HG03159 (cell line): ENCODE measurements around the gene NOS3.
"Not testable (repeated sequence)": the region's sequence is repeated elsewhere in the genome, so short reads cannot be mapped to it uniquely, and the experiment has no call there.

Experiments used
- ATAC-seq: cut with Tn5 transposase; IDR thresholded peaks from one replicate; pipeline ENCODE4 v1.9.1; 2021; ENCODE audit warnings: mild to moderate bottlenecking, moderate library complexity; ENCODE audit not compliant: unreplicated experiment

Gene NOS3

DNA sequence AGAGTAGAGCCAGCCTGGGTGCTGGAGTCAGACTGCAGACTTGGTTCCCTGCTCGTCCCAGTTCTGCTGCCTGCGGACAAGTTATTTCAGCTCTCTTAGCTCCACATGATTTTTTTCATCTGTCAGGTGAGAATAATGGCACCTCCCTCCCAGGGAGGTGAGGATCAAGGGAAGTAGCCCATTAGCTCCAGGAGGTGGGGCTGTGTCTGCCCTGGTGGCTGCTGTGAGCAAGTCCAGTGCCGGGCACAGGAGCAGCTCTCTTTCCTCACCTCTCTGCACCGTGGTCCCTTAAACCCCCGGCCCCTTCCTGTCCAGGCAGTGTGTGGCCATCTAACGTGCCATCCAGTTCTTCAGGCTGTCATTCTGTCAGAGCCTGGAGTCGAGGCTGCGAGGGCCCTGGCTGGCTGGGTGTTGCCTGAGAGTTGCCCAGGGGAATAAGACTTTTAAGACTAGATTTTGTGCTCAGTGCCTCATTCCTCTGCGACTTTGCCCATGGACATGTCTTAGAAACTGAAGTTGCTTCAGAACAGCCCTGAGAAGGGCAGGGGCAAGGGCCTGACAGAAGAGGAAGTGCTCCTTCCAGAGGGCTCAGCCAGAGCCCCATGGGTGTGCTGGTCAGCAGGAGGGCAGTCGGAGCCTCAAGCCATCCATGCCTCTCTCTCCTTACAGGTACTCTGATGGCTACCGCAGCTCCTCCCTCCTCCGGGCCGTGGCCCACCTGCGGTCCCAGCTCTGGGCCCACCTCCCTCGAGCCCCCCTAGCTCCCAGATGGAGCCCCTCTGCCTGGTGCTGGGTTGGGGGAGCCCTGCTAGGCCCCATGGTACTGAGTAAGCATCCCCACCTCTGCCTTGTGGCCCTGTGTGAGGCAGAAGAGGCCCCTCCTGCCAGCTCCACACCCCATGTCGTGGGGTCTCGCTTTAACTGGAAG lies 42.4 kb downstream of the NOS3 start:
- ATAC-seq, result no peak

DNA sequence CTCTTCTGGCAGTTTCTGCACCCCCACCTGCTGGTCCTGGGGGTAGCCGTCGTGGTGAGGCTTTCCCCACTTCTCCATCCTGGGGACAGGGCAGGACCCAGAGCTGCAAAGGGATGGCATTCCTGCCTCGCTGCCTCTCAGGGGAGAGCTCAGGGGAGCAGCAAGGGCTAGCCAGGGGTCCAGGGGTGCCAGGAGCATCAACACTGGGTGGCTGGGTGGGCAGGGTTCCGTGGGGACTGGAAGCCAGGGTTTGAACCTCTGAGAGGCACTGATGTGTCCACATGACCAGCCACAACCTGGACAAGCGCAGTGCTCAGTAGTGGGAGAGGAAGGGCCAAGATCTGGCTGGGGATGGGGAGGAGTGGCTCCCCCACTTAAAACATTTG lies 43.0 kb downstream of the NOS3 start:
- no peak for ATAC-seq

DNA sequence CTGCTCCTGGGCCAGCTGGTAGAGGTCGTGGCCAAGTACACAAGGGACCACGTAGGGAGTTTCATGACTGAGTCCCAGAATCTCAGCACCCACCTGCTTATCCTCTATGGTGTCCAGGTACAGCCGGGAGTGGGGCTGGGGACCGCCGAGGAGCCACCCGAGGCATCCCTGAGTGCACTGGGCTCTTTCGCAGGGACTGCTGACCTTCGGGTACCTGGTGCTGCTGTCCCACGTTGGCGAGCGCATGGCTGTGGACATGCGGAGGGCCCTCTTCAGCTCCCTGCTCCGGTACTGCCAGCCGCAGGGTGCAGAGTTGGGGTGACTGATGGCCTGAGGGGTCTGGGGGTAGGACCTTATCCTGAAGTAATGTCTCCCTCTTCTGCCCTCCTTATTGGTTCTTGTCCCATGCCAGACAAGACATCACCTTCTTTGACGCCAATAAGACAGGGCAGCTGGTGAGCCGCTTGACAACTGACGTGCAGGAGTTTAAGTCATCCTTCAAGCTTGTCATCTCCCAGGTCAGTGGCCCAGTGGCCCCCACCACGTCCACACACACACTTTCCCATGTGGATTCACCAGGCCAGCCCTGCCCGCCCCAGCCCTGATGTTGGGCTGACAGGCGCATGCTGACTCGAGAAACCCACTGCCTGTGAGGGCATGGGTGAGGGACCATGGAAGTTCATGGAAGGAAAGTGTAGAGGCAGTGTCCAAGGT lies 43.7 kb downstream of the NOS3 start:
- ATAC-seq, result no peak

DNA sequence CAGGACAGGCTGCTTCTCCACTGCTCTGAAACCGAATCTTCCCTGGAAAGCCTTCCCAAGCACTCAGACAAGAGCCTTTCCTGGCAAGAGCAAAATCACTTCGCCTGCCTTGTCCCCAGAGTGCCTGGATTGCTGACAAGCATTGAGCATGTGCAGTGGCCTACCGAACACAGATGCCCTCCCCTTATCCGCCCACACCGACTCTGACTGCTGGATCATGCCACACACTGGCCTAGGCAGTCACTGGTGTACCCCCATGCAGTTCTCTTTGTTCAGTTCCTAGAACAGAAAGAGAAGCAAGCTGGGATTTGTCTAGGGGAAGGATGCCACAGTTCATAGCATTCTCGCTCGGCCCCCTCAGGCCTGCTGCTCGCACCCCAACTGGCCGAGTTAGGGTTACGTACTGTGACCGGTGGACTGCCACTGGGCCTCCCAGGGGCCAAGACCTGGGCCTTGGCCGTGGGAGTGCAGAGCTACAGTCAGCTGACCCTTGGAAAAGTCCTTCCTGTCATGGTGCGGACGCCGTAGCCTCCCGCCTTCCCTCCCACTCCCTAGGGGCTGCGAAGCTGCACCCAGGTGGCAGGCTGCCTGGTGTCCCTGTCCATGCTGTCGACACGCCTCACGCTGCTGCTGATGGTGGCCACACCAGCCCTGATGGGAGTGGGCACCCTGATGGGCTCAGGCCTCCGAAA lies 44.4 kb downstream of the NOS3 start:
- ATAC-seq, result no peak

DNA sequence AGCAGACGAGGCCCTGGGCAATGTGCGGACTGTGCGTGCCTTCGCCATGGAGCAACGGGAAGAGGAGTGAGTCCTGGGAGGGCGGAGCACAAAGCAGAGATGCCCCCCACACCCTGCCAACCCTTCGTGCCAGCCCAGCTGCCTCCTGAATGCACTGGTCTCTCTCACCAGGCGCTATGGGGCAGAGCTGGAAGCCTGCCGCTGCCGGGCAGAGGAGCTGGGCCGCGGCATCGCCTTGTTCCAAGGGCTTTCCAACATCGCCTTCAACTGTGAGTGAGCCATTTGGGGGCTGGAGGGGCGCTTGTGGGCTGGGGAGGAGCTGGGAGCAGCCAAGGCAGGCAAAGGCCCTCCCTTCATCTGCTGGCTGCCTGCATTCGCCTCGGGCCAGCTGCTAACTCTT lies 45.1 kb downstream of the NOS3 start:
- ATAC-seq, result no peak

DNA sequence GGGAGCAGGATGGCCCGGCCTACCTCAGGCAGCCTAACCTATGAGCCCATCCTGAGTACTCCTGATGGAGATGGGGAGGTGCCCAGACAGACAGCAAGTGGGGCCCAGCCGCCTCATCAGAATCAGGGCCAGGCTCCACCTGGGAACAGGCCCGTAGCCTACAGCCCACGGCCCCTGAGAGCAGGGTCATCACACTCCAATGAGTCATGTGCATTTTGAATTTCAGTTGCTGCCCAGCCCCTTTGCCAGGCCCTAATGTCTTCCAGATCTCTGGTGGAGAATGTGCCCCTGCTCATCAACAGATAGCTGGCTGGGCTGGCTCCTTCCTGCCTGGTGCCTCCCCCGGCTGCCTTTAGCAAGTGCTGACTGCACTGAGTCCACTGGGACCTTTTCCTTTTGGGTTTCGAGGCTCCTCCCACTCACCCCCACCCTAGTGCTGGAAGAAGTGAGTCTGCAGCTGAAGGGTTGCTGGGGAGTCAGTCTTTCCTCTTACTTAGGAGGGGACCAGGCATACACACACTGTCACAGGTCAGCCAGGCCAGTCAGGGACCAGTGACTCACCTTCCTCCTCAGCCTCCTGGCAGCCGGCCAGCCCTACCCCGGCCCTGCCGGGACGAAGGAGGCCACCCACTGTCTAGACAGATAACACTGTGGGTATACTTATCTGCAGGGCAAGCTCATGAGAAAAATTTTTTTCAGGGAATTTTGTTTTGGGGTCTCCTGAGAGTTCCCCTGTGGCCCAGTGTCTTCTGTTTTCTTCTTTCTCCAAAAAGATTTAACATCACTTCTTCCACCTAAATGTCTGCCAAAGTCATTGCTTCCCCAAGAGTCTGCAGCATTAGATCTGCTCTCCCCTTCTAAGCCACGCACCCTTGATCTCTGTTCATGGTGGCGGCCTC lies 48.4 kb downstream of the NOS3 start:
- ATAC-seq, result no peak

DNA sequence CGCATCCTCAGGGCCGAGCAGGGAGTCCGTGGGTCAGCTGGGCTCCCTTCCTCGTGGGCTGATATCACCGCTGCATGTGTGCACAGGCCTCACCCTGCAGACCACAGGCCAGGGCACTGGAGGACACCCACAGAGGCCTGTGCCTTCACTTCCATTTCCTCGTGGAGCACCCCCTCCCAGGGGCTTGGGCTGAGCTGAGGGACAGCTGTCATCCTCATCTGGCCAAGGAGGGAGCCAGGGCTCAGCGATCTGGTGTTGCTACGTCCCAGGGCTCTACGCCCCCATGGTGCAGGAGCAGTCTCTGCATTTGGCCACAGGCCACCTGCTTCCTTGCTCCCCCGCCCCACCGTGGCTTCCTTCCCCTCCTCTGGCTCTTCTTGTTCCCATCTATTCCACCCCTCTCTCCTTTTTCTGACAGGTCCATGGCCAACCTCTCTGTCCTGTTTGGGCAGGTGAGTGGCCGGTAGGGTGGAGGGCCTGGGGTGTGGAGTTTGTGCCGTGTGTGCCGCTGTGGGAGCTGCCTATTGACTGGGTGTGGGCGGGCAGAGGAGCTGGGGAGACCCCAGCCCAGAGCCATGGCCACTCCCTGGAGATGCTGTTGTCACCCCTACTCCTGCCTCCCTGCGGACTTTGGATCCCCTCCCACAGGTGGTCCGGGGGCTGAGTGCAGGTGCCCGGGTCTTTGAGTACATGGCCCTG lies 49.2 kb downstream of the NOS3 start:
- ATAC-seq, result no peak

DNA sequence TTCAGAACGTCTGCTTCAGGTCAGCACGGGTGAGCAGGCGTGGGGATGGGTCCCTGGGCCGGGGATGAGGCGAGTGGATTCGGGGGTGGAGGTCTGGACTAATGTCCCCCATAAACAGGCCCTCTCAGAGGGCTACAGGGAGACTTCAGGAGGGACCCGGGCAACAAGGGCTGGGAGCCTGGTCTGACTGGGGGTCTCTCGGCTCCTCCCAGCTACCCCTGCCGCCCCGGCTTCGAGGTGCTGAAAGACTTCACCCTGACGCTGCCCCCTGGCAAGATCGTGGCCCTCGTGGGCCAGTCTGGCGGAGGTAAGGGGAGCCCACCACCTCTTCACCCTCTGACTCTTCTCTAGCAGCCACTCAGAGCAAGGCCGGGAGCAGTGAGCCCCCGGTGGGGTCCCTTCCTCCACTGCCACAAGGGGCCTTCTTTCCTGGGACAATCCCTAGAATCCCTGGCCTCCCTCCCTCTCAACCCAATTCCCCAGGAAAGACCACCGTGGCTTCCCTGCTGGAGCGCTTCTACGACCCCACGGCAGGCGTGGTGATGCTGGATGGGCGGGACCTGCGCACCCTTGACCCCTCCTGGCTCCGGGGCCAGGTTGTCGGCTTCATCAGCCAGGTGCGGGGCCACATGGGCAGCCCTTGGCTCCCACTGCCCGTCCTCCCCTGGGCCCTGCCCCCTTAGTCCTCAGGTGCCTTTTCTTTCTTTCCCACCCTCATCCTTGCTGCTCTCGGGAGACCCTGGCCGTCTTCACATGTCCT lies 50.0 kb downstream of the NOS3 start:
- ATAC-seq, result no peak

DNA sequence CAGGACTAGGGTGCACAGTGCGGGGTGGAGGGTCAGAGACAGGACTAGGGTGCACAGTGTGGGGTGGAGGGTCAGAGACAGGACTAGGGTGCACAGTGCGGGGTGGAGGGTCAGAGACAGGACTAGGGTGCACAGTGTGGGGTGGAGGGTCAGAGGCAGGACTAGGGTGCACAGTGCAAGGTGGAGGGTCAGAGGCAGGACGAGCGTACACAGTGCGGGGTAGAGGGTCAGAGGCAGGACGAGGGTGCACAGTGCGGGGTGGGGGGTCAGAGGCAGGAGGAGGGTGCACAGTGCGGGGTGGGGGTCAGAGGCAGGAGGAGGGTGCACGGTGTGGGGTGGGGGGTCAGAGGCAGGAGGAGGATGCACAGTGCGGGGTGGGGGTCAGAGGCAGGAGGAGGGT lies 52.6 kb downstream of the NOS3 start:
- ATAC-seq, result not testable (repeated sequence)

DNA sequence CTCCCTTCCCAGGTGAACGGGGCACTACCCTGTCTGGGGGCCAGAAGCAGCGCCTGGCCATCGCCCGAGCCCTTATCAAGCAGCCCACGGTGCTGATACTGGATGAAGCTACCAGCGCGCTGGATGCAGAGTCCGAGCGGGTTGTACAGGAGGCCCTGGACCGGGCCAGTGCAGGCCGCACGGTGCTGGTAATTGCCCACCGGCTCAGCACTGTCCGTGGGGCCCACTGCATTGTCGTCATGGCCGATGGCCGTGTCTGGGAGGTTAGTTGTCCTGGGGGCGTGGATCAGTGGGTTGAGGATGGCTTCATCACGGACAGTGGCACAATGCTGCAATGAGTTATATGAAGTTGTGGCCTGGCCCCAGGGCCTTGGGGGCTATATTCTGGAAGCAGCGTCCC lies 53.1 kb downstream of the NOS3 start:
- ATAC-seq, result no peak

DNA sequence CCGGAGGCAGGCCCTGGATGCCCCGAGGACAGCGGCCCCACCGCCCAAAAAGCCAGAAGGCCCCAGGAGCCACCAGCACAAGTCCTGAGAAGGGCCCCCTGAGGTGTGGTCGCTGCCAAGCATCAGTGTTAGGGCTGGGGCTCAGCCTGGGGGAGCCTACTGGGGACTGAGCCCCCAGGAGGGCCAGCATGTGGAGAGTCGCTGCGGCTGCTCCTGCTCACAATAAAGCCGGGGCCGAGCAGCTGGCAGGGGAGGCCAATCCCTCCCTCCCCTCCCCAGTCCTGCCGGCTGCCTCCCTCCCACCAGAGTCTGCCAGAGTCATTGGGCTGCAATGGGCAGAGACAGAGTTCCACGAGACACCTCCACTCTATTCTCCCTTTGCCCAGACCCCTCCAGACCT lies 54.4 kb downstream of the NOS3 start:
- ATAC-seq, result no peak

DNA sequence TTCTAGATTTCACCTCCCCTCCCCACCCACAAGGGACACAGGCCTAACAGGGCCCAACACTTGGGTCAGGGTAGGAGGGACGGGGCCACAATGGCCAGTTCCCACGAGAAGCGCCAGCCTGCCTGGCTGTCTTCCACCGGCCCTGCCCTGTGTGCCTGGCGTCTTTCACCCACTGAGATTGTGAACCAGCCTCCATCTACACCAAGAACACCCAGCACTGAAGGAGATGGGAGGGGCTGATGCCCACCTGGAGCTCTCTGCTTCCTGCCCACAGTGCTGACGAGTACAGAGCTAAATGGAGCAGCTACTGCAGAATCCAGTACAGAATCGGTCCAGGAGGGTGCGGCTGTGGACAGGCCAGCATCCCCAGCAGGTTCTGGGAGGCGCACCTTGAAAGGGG lies 55.1 kb downstream of the NOS3 start:
- ATAC-seq, result no peak

DNA sequence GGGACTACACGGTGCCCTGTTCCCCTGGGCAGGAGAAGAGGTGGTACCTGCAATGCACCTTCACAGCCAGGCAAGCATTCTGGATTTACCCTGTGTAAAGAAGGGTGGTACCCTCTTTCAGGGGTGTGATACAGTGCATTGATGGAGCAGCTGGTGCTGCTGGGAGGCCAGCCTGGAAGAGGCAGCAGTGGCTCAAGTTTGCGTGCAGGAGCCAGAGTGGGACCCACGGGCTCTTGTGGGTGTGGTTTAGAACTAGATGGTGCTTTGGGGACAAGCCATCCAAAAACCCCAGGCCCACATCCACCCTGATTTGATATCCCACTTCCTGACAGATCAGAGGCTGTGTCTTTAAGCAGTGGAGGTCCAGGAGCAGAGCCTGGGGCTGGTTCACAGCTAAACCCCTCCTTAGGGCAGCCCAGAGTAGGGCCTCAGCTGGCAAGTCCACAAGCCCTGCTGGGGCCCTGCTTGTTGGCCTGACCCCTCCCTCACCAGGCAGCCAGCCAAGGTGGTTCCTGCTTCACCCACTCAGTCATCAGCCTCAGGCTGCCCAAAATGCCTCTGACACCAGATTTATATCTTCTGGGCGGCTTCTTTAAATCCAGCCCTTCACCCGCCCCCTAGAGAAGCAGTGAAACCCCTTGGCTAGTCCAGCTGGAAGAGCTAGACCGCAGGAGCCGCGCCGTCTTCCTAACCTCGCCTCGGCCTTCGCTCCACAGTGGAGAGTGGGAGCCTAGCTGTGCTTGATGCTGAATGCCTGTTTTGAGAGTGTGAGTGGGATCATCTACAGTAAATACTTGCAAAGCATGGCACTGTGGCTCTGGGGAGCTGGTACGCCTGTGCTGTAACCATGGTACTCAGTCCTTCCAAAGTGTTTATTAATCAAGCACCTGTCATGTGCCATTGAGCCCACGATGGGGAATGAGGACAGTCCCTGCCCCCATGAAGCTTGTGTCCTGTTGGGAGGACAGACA lies 56.1 kb downstream of the NOS3 start:
- no peak for ATAC-seq

DNA sequence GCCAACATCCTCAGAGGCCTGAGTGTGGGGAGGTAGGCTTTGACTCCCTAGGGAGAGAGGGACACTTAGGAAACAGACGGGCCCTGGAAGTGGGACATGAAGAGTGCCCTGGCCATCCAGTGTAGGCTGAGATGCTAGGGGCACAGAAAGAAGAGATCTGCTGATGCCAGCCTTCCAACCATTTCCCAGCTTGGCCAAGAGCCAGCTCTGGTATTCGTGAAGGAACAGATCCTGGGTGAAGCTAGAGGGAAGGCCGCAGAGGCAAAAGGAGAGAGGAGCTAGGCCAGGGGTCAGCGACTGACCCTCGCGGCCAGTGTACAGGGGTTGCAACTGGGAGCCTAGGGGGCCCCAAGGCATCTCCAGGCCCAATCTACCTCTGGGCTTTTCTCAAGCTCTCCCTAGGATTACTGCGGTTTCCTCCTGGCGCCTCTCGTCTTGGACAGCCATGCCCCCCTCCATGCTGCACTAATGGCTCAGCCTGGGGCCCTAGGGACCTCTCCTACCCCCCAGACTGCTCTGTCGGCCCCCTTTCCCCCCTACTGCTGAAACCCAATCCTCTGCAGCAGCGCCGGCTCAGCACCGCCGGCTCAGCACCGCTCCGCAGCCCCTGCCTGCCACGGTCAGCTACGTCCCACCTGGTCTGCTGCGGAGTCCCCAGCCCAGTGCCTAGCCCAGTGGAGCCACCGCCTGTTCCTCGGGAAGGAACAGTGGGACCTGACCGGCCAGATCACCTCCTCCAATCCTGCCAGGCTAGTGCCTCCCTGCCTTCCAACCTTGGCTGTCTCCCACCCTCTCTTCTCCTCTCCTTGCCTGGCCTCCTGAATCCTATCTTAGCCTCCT lies 57.4 kb downstream of the NOS3 start, which contains the start of gene ASIC3:
TSS of gene ASIC3 (plus strand) at position 556 of the 840 bp plus-strand sequence. CDS start 355 bp downstream, outside the sequence.
- ATAC-seq, result no peak

DNA sequence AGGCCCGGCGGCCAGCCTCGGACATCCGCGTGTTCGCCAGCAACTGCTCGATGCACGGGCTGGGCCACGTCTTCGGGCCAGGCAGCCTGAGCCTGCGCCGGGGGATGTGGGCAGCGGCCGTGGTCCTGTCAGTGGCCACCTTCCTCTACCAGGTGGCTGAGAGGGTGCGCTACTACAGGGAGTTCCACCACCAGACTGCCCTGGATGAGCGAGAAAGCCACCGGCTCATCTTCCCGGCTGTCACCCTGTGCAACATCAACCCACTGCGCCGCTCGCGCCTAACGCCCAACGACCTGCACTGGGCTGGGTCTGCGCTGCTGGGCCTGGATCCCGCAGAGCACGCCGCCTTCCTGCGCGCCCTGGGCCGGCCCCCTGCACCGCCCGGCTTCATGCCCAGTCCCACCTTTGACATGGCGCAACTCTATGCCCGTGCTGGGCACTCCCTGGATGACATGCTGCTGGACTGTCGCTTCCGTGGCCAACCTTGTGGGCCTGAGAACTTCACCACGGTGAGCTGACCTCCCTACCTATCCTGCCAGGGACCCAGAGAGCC lies 58.2 kb downstream of the NOS3 start:
- no peak for ATAC-seq

DNA sequence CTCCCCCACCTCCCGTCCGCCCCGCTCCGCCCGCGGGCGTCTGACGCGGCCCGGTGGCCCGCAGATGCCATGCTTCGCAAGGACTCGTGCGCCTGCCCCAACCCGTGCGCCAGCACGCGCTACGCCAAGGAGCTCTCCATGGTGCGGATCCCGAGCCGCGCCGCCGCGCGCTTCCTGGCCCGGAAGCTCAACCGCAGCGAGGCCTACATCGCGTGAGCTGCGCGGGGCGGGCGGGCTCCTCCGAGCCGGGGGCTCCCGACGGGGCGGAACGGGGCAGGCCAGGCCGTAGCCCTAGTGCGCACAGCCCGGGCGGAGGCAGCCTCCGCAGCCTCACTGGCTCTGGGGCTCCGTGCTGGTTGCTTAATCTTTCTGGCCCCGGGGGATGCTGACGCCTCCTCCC lies 60.3 kb downstream of the NOS3 start:
- ATAC-seq, result no peak

DNA sequence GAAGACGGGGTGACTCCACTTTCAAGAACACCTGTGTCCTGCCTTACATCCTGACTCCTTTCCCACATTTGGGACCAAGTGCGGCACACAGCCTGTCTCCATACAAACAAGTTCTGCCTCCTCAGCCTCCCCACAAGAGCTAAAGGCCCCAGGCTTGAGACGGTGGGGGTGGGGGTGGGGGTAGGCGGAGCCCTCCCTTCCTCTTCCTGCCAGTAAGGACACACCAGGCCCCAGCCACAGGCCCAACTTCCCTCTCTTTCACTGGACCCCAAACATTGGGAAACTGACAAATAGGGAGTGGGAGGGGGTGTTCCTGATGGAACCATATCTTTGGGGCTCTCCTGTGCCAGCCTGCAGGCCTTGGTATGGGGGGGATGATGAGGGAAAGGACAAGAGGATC lies 62.3 kb downstream of the NOS3 start:
- no peak for ATAC-seq
